Vagina (tissue), 2 donors: ENCODE results near the gene NT5E.
"Not testable (repeated sequence)": the region's sequence is repeated elsewhere in the genome, so short reads cannot be mapped to it uniquely, and the experiment has no call there.

Experiments used
- POLR2A ChIP-seq, 2 donors: fragments of 450-650 bp; IDR thresholded peaks; one replicate each; pipeline ENCODE4 v1.6.1; 2017; ENCODE audit warnings: antibody characterized with exemption in 2 of 2, mild to moderate bottlenecking in 2 of 2, moderate library complexity in 2 of 2
- TF ChIP-seq, protein P1 (sequence below), 3 experiments: fragments of 450-650 bp in 2 of 3; fragments of 200-600 bp in 1 of 3; sonication (generic) in 1 of 3; IDR thresholded peaks; one replicate each; pipeline ENCODE4 v1.5.1; 2017 to 2019; ENCODE audit warnings: antibody characterized with exemption in 3 of 3, mild to moderate bottlenecking in 2 of 3, moderate library complexity in 2 of 3

DNA sequence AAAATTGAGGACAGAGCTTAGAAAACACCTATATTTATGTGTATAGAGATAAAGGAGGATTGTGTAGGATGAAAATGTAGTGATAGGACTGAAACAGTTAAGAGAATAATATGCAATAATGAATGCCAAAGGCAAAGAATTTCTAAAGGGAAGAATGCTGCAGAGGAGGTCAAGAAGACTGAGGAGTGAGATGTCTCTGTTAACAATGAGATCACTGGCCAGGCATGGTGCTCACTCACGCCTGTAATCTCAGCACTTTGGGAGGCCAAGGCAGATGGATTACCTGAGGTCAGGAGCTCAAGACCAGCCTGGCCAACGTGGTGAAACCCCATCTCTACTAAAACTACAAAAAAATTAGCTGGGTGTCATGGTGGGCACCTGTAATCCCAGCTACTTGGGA lies 74.4 kb downstream of the NT5E start:
- TF ChIP-seq, protein P1, sequence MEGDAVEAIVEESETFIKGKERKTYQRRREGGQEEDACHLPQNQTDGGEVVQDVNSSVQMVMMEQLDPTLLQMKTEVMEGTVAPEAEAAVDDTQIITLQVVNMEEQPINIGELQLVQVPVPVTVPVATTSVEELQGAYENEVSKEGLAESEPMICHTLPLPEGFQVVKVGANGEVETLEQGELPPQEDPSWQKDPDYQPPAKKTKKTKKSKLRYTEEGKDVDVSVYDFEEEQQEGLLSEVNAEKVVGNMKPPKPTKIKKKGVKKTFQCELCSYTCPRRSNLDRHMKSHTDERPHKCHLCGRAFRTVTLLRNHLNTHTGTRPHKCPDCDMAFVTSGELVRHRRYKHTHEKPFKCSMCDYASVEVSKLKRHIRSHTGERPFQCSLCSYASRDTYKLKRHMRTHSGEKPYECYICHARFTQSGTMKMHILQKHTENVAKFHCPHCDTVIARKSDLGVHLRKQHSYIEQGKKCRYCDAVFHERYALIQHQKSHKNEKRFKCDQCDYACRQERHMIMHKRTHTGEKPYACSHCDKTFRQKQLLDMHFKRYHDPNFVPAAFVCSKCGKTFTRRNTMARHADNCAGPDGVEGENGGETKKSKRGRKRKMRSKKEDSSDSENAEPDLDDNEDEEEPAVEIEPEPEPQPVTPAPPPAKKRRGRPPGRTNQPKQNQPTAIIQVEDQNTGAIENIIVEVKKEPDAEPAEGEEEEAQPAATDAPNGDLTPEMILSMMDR (IDR thresholded peaks at IDR 0.05): not testable (repeated sequence)
- not testable (repeated sequence) for TF ChIP-seq POLR2A (IDR thresholded peaks at IDR 0.05)
